OCI-LY3 (cell line): ENCODE data around the gene SLC29A3.

Experiments used
- EZH2phosphoT487 ChIP-seq: fragments of 200-600 bp; shearing (Covaris generic); IDR thresholded peaks from 2 replicates; pipeline ENCODE4 v1.6.1; 2018; ENCODE audit warnings: antibody characterized with exemption, mixed run types, low read depth
- TF ChIP-seq, protein P1 (sequence below): fragments of 200-600, 300-600 bp; sonication (generic); IDR thresholded peaks from 2 replicates; pipeline ENCODE4 v1.5.1; 2014; ENCODE audit warnings: antibody characterized with exemption, low read length, low read depth

DNA sequence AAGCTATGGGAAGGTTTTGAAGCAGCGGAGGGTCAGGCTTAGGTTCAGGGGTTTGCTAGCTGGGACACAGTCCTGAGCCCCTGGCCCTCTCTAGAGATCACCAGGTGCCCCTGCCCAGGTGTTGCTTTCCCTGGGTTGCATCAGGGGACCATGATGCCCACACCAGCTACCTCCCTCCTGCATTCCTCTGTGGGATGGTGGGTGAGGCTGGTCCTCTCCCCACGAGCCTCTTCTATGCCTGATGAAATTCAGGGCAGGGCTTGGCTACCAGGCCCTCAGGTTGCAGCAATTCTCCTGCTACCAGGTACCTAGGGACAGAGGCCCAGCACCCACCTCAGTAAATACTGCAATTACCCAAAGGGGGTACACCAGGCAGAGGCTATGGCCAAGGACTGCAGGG is 10.8 kb upstream of the SLC29A3 start:
- TF ChIP-seq, protein P1, sequence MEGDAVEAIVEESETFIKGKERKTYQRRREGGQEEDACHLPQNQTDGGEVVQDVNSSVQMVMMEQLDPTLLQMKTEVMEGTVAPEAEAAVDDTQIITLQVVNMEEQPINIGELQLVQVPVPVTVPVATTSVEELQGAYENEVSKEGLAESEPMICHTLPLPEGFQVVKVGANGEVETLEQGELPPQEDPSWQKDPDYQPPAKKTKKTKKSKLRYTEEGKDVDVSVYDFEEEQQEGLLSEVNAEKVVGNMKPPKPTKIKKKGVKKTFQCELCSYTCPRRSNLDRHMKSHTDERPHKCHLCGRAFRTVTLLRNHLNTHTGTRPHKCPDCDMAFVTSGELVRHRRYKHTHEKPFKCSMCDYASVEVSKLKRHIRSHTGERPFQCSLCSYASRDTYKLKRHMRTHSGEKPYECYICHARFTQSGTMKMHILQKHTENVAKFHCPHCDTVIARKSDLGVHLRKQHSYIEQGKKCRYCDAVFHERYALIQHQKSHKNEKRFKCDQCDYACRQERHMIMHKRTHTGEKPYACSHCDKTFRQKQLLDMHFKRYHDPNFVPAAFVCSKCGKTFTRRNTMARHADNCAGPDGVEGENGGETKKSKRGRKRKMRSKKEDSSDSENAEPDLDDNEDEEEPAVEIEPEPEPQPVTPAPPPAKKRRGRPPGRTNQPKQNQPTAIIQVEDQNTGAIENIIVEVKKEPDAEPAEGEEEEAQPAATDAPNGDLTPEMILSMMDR, result no peak
- TF ChIP-seq EZH2phosphoT487, result no peak
